GM12865 (cell line): ENCODE data around the gene GK.

ENCODE experiments used
- DNase-seq: peaks from one replicate; pipeline ENCODE4 v3.0.0; 2010; ENCODE audit warnings: low read depth
- H3K4me3 ChIP-seq: 2 replicates; pipeline ENCODE4 v1.5.1; 2011; ENCODE audit warnings: mild to moderate bottlenecking, low read depth, low read length, control low read depth
- TF ChIP-seq, protein P1 (sequence below): IDR thresholded peaks from 2 replicates; pipeline ENCODE4 v1.5.1; 2011; ENCODE audit warnings: low read length, control low read depth, low read depth, inconsistent platforms; ENCODE audit not compliant: insufficient read depth; ENCODE audit errors: missing control alignments

The GK gene

DNA sequence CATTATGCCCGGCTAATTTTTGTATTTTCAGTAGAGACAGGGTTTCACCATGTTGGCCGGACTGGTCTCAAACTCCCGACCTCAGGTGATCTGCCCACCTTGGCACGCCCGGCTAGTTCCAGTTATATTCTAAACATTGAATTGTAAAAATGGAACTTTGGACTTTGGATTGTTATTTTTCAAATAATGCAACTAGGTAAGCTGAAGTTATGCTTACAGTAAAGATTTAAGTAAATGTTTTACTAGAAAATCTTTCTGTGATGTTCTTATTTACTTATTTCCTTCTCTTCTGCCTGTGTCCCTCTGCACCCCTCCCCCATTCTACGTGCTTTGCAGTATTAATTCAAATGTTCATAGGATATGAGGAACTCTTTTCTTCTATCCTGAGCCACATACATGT, 26.1 kb downstream of the GK start:
- TF ChIP-seq, protein P1, sequence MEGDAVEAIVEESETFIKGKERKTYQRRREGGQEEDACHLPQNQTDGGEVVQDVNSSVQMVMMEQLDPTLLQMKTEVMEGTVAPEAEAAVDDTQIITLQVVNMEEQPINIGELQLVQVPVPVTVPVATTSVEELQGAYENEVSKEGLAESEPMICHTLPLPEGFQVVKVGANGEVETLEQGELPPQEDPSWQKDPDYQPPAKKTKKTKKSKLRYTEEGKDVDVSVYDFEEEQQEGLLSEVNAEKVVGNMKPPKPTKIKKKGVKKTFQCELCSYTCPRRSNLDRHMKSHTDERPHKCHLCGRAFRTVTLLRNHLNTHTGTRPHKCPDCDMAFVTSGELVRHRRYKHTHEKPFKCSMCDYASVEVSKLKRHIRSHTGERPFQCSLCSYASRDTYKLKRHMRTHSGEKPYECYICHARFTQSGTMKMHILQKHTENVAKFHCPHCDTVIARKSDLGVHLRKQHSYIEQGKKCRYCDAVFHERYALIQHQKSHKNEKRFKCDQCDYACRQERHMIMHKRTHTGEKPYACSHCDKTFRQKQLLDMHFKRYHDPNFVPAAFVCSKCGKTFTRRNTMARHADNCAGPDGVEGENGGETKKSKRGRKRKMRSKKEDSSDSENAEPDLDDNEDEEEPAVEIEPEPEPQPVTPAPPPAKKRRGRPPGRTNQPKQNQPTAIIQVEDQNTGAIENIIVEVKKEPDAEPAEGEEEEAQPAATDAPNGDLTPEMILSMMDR, result no peak
- no peak for DNase-seq
- H3K4me3 ChIP-seq, result no peak overlapping the region

DNA sequence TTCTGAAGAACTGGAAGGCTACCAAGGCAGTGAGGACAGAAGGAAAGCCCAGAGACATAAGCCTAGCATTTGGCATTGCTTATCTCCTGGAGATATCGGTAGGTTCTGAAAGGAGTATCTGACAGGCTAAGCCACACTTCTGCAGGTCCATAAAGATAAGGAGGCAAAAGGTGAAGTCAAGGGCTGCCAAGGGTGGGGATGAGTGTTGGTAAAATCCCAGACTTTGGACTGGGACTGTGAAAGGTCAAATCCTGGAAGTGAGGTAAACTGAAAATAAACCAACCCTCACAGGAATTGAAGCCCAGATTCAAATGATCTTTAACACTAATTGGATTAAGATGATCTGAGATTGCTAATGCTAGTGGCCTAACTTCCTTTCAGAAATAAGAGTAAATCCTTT, 27.4 kb downstream of the GK start:
- no peak overlapping the region for H3K4me3 ChIP-seq
- TF ChIP-seq, protein P1, result no peak
- DNase-seq, result no peak

GRCh38 chrX:30688641-30689040, 35.4 kb downstream of the GK start:
- no peak for DNase-seq
- TF ChIP-seq, protein P1, result no peak
- H3K4me3 ChIP-seq, result no peak overlapping the region

DNA sequence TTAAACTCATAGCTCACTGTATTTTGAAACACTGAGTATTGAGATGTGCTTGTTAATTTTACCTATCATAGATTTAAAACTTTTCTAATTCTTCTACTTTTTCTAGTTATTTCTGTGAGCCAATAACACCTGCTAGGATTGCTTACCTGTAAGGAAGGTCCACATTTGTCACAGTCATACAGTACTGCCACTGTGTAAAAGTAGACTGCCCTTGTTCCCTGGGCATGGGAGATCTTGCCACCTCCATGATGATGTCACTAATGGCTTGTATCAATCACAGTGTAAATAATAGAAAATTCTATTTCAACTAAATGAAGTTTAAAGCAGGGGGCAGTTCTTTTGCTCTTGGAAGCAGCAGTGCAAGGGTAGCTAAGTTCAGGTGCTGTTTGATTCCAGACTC, 35.9 kb downstream of the GK start:
- DNase-seq, result no peak
- no peak overlapping the region for H3K4me3 ChIP-seq
- TF ChIP-seq, protein P1, result no peak

- TF ChIP-seq, protein P1, result no peak
- no peak overlapping the region for H3K4me3 ChIP-seq
- no peak for DNase-seq
Measured at GRCh38 chrX:30690330-30690729, 37.1 kb downstream of the GK start.

DNA sequence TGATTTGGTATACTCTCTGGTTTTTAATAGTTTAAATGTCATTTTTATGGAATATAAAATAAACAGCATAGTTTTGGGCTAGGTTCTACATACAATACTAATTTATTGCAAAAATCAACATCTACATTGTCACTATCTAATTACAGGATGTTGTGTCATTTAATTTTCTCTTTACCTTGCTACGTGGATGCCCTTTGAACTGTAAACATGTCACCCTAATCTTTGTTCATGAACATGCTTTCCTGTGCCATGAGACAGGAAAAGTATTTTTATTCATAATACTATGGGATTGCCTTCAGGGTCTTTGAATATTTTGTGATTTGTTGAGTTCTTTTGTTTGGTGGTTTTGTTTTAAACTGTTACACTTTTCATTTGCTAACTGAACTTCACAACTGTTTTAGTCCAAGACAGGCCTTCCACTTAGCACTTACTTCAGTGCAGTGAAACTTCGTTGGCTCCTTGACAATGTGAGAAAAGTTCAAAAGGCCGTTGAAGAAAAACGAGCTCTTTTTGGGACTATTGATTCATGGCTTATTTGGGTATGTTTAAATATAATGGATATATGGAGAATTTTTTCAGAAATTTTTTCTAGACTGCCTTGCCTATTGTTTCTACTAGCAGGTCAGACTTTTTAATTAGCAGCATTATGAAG, 40.9 kb downstream of the GK start:
- no peak for DNase-seq
- TF ChIP-seq, protein P1, result no peak
- H3K4me3 ChIP-seq, result no peak overlapping the region

DNA sequence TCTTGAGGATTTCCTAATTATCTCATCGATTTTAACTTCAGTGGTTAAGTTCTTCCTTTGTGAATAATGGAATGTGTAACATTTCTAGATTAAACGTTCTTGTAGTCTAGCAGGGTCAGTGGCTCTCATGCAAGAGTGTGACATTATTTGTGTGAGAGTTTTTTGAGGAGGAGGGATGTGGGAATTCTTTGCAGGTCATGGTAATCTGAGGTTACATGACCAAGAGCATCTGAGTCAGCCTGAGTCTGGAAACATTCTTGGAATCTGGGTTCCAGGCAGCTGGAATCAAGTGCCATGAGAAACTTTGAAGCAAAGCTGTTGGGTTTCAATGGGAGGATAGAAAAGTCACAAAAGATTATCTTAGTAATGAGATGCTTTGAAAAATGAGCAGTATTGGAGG, 49.5 kb downstream of the GK start:
- TF ChIP-seq, protein P1, result no peak
- no peak for DNase-seq
- no peak overlapping the region for H3K4me3 ChIP-seq
